Activated naive CD4-positive, alpha-beta T cell treated with anti-CD3 and anti-CD28 coated beads, Interleukin-2, amount 50 U/mL, for 72 hours (primary cell): ENCODE results near the gene NEXMIF. TPM values are rescaled to one million over a fixed set of nuclear protein-coding genes. Genes with fewer than 3 reads are reported as not detected.
"Not testable (repeated sequence)": the region's sequence is repeated elsewhere in the genome, so short reads cannot be mapped to it uniquely, and the experiment has no call there.

Experiments
- ATAC-seq, 2 donors: fragments of 150-1000 bp; cut with Tn5 transposase; 2 replicates each; pipeline ENCODE4 v1.10.0; 2021; ENCODE audit warnings: mild to moderate bottlenecking in 2 of 2, moderate library complexity in 2 of 2
- DNase-seq, 2 donors: peaks; one replicate each; pipeline ENCODE4 v3.0.0; 2021 to 2022; ENCODE audit warnings: low spot score in 2 of 2
- H3K27ac Mint-ChIP-seq, 2 donors: one replicate each; pipeline ENCODE4 v1.8.0; 2022; ENCODE audit warnings: mild to moderate bottlenecking in 2 of 2, mixed read lengths in 2 of 2
- H3K36me3 Mint-ChIP-seq, 2 donors: one replicate each; pipeline ENCODE4 v1.8.0; 2022; ENCODE audit warnings: mixed read lengths in 2 of 2
- H3K9me3 Mint-ChIP-seq, 2 donors: one replicate each; pipeline ENCODE4 v1.8.0; 2022; ENCODE audit warnings: mixed read lengths in 2 of 2
- total RNA-seq, 2 donors: library from RNA; stranded (reverse); gene quantifications; one replicate each; pipeline ENCODE4 v1.2.3, GENCODE V29; 2022

Gene NEXMIF
- 1 to 10 TPM; 1.5 to 2.1 TPM for total RNA-seq

GRCh38 chrX:74925225-74926088, at the start of gene NEXMIF:
Gene NEXMIF, minus strand, starts transcription at chrX:74925452.
- Mint-ChIP-seq H3K36me3 (no peaks in the 10 kb centered on the region), H3K9me3 (no peaks in the 10 kb centered on the region), H3K27ac (peak within 1 kb of the TSS; percentile 72 to 92)
- DNase-seq (peak in 1 of 2 donors; percentile 48), ATAC-seq (peak; percentile 67 to 83)

GRCh38 chrX:74961962-74962361, 36.7 kb upstream of the NEXMIF start:
- not testable (repeated sequence) for H3K27ac Mint-ChIP-seq, DNase-seq, H3K36me3 Mint-ChIP-seq, H3K9me3 Mint-ChIP-seq, ATAC-seq

- Mint-ChIP-seq H3K9me3 (peaks cover 0 to 6% of the 10 kb centered on the region in 2 donors), H3K27ac (no peak overlapping the region), H3K36me3 (no peaks in the 10 kb centered on the region)
- ATAC-seq (no peak), DNase-seq (no peak)
Measured at GRCh38 chrX:74949717-74950116, 24.5 kb upstream of the NEXMIF start.

GRCh38 chrX:74940414-74940813, 15.2 kb upstream of the NEXMIF start:
- H3K27ac Mint-ChIP-seq = no peak overlapping the region
- no peak for DNase-seq
- ATAC-seq = no peak
- peaks cover 0 to 7% of the 10 kb centered on the region in 2 donors for H3K36me3 Mint-ChIP-seq
- H3K9me3 Mint-ChIP-seq = peaks cover 0 to 6% of the 10 kb centered on the region in 2 donors

DNA sequence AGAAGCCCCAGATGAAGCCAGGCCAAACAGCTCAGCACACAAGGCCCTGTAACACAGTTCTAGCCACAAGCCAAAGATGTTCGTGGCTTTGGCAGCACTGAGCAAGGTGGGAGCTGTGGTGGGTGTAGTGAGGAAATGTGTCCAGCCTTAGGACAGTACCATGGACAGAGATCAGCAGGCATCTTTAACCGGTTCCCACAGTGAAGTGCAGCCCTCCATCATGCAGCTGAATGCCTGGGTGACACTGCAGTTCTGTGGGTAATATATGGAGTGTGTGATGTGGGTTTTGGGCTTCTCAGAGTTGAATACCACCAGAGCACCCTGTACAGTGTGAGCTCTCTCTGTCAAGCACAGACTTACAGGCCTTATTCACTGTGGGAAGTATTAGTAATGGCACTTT, 6.0 kb upstream of the NEXMIF start:
- H3K36me3 Mint-ChIP-seq = no peaks in the 10 kb centered on the region
- no peak for ATAC-seq
- no peaks in the 10 kb centered on the region for H3K9me3 Mint-ChIP-seq
- no peak for DNase-seq
- H3K27ac Mint-ChIP-seq = no peak overlapping the region

DNA sequence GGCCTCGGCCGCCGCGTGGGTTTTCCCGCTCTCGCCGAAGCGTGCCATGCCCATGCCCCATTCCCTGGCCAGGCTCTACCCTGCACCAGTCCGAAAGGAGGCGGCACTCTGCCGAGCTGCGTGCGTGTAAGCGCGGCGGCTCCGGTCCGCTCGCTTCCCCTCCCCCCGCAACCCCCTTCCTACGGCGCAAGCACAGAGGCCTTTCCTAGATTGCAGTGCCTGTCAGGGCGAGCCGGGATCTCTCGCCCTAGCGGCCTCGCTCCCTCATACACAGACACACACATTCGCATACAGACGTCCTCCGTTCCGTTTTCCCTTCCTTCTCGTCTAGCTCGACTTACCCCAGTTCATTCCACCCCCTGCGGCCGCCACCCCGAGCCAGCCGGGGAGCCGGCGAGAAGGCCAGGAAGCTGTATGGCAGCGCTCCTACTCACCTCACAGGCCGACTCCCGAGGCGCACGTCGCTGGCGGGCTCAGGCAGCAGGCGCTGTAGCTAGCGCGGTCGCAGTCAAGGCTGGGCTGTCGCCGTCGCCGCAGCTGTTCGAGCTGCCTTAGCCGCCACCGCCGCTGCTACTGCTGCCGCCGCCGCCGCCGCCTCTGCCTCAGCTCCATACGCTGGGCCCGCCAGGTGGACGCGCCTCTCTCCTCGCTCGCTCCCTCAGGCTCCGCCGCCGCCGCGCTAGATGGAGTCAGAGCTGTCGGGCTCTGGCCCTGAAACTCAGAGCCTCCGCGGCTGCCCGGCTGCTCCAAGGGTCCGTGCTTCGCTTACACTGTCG, 615 bp downstream of the NEXMIF start:
- peak overlapping the region; percentile 72 to 92 for H3K27ac Mint-ChIP-seq
- DNase-seq (peak; percentile 35 to 51), ATAC-seq (peak; percentile 77 to 81)
- no peaks in the 10 kb centered on the region for H3K36me3 Mint-ChIP-seq
- no peaks in the 10 kb centered on the region for H3K9me3 Mint-ChIP-seq

GRCh38 chrX:74923942-74924448, 1.3 kb downstream of the NEXMIF start:
- ATAC-seq (peak; percentile 24 to 39), DNase-seq (peak; percentile 6 to 51)
- H3K27ac Mint-ChIP-seq = peak overlapping the region in 1 of 2 donors; percentile 72
- H3K36me3 Mint-ChIP-seq = no peaks in the 10 kb centered on the region
- H3K9me3 Mint-ChIP-seq = no peaks in the 10 kb centered on the region

GRCh38 chrX:74922922-74923543, 2.2 kb downstream of the NEXMIF start:
- ATAC-seq (no peak), DNase-seq (no peak)
- Mint-ChIP-seq H3K36me3 (no peaks in the 10 kb centered on the region), H3K27ac (no peak overlapping the region), H3K9me3 (no peaks in the 10 kb centered on the region)

GRCh38 chrX:74911494-74911893, 13.8 kb downstream of the NEXMIF start:
- ATAC-seq = peak in 1 of 2 donors; percentile 72

GRCh38 chrX:74906417-74906816, 18.8 kb downstream of the NEXMIF start:
- no peak overlapping the region for H3K27ac Mint-ChIP-seq
- no peaks in the 10 kb centered on the region for H3K36me3 Mint-ChIP-seq
- no peak for DNase-seq
- no peaks in the 10 kb centered on the region for H3K9me3 Mint-ChIP-seq
- ATAC-seq = no peak

More at GRCh38 chrX:74911494-74911893, 13.8 kb downstream of the NEXMIF start:
- Mint-ChIP-seq H3K36me3 (no peaks in the 10 kb centered on the region), H3K9me3 (no peaks in the 10 kb centered on the region), H3K27ac (no peak overlapping the region)
- no peak for DNase-seq

- no peaks in the 10 kb centered on the region for H3K36me3 Mint-ChIP-seq
- H3K27ac Mint-ChIP-seq = no peak overlapping the region
- no peaks in the 10 kb centered on the region for H3K9me3 Mint-ChIP-seq
- no peak for ATAC-seq
- DNase-seq = no peak
Measured at GRCh38 chrX:74902806-74903205, 22.4 kb downstream of the NEXMIF start.

DNA sequence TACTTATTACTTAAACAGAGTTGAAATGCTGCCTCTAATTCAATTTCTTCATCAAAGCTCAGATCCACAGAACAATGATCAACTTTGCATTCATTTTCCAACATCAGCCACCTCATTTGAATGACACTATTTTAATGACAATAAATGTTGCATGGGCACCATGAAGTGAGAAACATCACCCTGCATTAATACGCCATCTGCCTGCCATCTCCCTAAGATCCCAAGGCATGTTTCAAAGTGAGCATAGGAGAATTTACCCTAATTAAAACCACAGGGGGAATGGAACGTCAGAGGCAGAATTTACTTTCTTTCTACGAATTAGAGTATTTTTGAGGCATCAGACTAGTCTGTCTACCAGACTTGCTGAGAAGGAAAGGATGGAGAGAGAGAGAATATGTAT, 32.7 kb downstream of the NEXMIF start:
- Mint-ChIP-seq H3K9me3 (no peaks in the 10 kb centered on the region), H3K36me3 (no peaks in the 10 kb centered on the region), H3K27ac (no peak overlapping the region)
- ATAC-seq (no peak), DNase-seq (no peak)

DNA sequence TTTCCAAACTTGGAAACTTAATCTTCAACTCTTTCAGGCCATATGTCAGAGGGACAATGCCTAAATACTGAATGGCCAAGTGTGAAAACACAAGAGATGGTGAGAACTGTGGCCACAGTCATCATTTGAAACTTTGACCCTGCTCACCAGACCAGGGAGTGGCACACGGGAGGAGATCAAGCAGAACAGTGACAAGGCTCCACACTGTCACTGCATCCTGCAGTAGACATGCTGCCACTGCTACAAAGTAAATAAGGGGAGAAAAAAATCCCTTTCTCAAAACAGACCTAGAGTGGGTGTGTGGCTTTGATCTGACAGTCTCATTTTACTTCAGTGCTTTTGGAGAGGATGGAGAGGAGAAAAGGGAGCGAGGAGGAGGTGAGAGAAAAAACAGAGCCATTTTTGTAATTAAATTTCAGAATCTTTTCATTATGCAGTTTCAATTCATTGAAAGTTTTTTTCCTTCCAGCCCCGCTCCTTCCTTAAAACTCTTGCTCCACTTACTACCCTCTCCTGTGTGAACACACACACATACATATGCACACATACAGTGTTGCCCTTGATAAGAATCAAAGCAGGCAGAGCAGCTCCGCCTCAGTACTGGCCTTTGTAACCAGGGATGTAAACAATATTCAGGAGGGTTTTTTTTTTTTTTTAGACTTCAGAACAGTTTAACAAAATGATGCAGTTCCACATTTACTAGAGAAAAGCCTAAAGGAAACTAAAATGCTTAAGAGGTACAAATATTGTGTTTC, 34.4 kb downstream of the NEXMIF start:
- Mint-ChIP-seq H3K9me3 (no peaks in the 10 kb centered on the region), H3K36me3 (no peaks in the 10 kb centered on the region), H3K27ac (no peak overlapping the region)
- ATAC-seq (peak in 1 of 2 donors; percentile 82), DNase-seq (no peak)

DNA sequence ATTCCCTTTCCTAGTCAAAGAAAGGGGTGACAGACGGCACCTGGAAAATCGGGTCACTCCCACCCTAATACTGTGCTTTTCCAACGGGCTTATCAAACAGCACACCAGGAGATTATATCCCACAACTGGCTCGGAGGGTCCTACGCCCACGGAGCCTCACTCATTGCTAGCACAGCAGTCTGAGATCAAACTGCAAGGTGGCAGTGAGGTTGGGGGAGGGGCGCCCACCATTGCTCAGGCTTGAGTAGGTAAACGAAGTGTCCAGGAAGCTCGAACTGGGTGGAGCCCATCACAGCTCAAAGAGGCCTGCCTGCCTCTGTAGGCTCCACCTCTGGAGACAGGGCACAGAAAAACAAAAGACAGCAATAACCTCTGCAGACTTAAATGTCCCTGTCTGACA, 42.9 kb downstream of the NEXMIF start:
- ATAC-seq, H3K27ac Mint-ChIP-seq, H3K36me3 Mint-ChIP-seq, H3K9me3 Mint-ChIP-seq, DNase-seq: not testable (repeated sequence)

GRCh38 chrX:74865725-74866124, 59.5 kb downstream of the NEXMIF start:
- ATAC-seq (no peak), DNase-seq (no peak)
- H3K9me3 Mint-ChIP-seq = peaks cover 11 to 16% of the 10 kb centered on the region in 2 donors
- peaks cover 19% of the 10 kb centered on the region in 2 donors for H3K36me3 Mint-ChIP-seq
- no peak overlapping the region for H3K27ac Mint-ChIP-seq

GRCh38 chrX:74853255-74853654, 72.0 kb downstream of the NEXMIF start:
- Mint-ChIP-seq H3K27ac (no peak overlapping the region), H3K36me3 (peaks cover 24 to 49% of the 10 kb centered on the region in 2 donors), H3K9me3 (peaks cover 32 to 40% of the 10 kb centered on the region in 2 donors)
- DNase-seq (no peak), ATAC-seq (no peak)
